Loucy (cell line): ENCODE measurements around the gene PRRC2A.

ENCODE experiments used
- H2AFZ ChIP-seq: fragments of 200-600 bp; sonication (generic); 2 replicates; pipeline ENCODE4 v1.6.0; 2016; ENCODE audit warnings: antibody characterized with exemption, mild to moderate bottlenecking, low read length, moderate library complexity
- H3F3A ChIP-seq: fragments of 200-600 bp; 2 replicates; pipeline ENCODE4 v1.6.0; 2016; ENCODE audit warnings: antibody characterized with exemption, low read depth, mild to moderate bottlenecking
- H3K27me3 ChIP-seq: fragments of 200-600 bp; sonication (generic); 2 replicates; pipeline ENCODE4 v1.6.1; 2014; ENCODE audit warnings: low read length, mild to moderate bottlenecking; ENCODE audit not compliant: insufficient read depth, poor library complexity, severe bottlenecking
- H3K36me3 ChIP-seq: fragments of 200-600 bp; sonication (generic); 2 replicates; pipeline ENCODE4 v1.6.1; 2016; ENCODE audit warnings: low read length; ENCODE audit not compliant: insufficient read depth
- H3K4me1 ChIP-seq: fragments of 200-600 bp; sonication (generic); 2 replicates; pipeline ENCODE4 v1.5.1; 2014; ENCODE audit warnings: low read length, mild to moderate bottlenecking; ENCODE audit not compliant: insufficient read depth, poor library complexity, severe bottlenecking
- H3K4me2 ChIP-seq: fragments of 200-600 bp; sonication (generic); 2 replicates; pipeline ENCODE4 v1.6.0; 2014; ENCODE audit warnings: antibody characterized with exemption, low read length, low read depth, mild to moderate bottlenecking; ENCODE audit not compliant: poor library complexity, severe bottlenecking
- H3K4me3 ChIP-seq: fragments of 200-600 bp; sonication (generic); 2 replicates; pipeline ENCODE4 v1.5.1; 2014; ENCODE audit warnings: low read length, mild to moderate bottlenecking, mixed read lengths; ENCODE audit not compliant: poor library complexity, severe bottlenecking
- H3K79me2 ChIP-seq: fragments of 200-600 bp; sonication (generic); 2 replicates; pipeline ENCODE4 v1.6.1; 2014; ENCODE audit warnings: low read length; ENCODE audit not compliant: insufficient read depth
- H3K9ac ChIP-seq: fragments of 200-600 bp; sonication (generic); 2 replicates; pipeline ENCODE4 v1.6.0; 2014; ENCODE audit warnings: mild to moderate bottlenecking, low read depth, low read length, moderate library complexity; ENCODE audit not compliant: poor library complexity, severe bottlenecking
- H3K9me2 ChIP-seq: fragments of 200-600 bp; sonication (generic); replicated peaks from 2 replicates; pipeline ENCODE4 v1.6.1; 2016; ENCODE audit warnings: low read depth, low read length, mixed read lengths
- H3K9me3 ChIP-seq: fragments of 200-600 bp; sonication (generic); 2 replicates; pipeline ENCODE4 v1.6.1; 2014; ENCODE audit warnings: mild to moderate bottlenecking, antibody characterized with exemption, low read length, low read depth; ENCODE audit not compliant: insufficient read depth
- H4K20me1 ChIP-seq: fragments of 200-600 bp; sonication (generic); 2 replicates; pipeline ENCODE4 v1.6.0; 2014; ENCODE audit warnings: antibody characterized with exemption, low read length, mild to moderate bottlenecking; ENCODE audit not compliant: insufficient read depth, poor library complexity, severe bottlenecking
- EZH2phosphoT487 ChIP-seq: fragments of 200-600 bp; IDR thresholded peaks from 2 replicates; pipeline ENCODE4 v1.6.1; 2018; ENCODE audit warnings: antibody characterized with exemption, mild to moderate bottlenecking, moderate library complexity, borderline replicate concordance
- TF ChIP-seq, protein P1 (sequence below): fragments of 200-600 bp; sonication (generic); conservative IDR thresholded peaks from 2 replicates; pipeline ENCODE4 v1.5.1; 2014; ENCODE audit warnings: mild to moderate bottlenecking, antibody characterized with exemption, low read length

Gene PRRC2A

DNA sequence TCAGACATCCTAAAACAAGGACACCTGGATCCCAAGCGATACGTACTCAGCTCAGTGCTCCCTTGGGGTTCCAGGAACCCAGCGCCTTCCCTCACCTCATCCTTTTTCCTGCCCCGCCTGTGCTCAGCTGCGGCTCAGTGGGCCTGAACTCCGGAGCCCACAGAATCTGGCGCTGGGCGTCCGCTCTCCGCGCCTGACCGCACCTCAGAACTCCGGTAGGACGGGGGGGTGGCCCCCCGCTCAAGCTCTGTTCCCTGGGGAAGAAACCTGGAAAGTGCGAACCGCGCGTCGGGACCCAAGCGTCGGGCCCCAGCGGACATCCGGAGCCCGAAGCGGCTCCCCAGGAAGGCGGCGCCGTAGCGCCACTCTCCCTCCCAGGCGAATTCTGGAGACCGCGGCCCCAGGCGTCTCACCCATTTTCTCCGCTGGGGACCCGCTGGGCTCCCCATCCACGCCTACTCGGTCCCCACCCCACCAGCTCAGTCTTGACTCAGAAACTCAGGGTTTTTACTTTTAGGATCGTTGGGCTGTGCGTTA is 60.7 kb downstream of the PRRC2A start:
- no peaks in the 10 kb centered on the region for H4K20me1 ChIP-seq
- no peak overlapping the region for H2AFZ ChIP-seq
- H3K9ac ChIP-seq = no peak overlapping the region
- H3K9me2 ChIP-seq = no peaks in the 10 kb centered on the region
- H3K4me3 ChIP-seq = no peak overlapping the region
- peaks cover 8% of the 10 kb centered on the region for H3K4me1 ChIP-seq
- TF ChIP-seq EZH2phosphoT487 = no peak
- TF ChIP-seq, protein P1, sequence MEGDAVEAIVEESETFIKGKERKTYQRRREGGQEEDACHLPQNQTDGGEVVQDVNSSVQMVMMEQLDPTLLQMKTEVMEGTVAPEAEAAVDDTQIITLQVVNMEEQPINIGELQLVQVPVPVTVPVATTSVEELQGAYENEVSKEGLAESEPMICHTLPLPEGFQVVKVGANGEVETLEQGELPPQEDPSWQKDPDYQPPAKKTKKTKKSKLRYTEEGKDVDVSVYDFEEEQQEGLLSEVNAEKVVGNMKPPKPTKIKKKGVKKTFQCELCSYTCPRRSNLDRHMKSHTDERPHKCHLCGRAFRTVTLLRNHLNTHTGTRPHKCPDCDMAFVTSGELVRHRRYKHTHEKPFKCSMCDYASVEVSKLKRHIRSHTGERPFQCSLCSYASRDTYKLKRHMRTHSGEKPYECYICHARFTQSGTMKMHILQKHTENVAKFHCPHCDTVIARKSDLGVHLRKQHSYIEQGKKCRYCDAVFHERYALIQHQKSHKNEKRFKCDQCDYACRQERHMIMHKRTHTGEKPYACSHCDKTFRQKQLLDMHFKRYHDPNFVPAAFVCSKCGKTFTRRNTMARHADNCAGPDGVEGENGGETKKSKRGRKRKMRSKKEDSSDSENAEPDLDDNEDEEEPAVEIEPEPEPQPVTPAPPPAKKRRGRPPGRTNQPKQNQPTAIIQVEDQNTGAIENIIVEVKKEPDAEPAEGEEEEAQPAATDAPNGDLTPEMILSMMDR = no peak
- no peaks in the 10 kb centered on the region for H3F3A ChIP-seq
- H3K9me3 ChIP-seq = no peaks in the 10 kb centered on the region
- no peaks in the 10 kb centered on the region for H3K27me3 ChIP-seq
- no peaks in the 10 kb centered on the region for H3K79me2 ChIP-seq
- no peak overlapping the region for H3K4me2 ChIP-seq
- H3K36me3 ChIP-seq = peaks cover 3% of the 10 kb centered on the region; the same call in 1 of the 2 replicates

DNA sequence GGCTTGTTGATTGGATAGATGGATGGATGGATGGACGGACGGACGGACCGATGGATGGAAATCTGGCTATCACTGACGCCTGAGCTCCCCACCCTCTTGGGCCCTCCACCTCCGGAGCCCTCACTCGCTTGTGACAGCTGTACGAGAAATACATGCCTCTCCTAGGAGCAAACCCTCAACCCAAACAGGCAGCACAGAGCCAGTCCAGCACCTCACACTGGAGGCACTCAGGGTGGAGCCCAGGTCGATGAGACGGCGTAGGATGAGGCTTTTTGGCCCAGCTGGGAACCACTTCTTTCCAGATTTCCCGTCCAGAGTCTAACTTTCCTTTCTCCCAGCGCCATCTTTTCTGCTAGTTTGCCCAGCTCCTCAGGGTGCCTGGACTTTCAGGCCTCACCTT is 63.1 kb downstream of the PRRC2A start:
- no peak overlapping the region for H3K4me3 ChIP-seq

DNA sequence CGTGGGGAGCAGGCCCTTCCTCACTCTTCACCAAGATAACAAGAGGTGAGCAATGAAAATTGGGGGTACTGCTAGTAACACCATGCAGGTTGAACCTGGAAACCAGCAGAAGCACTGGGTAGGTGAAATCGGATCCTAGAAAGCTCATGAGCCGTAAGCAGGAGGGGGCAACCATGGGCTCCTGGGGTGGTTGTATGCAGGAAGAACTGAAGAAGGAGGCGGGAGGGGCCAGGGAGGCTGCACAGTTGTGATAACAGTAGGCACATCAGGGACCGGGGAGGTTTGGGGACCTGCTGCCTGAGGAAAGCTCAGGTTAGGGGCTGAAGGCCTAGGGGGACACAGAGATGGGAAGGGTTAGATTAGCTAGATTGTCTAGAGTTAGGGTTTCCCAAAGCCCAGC is 66.0 kb downstream of the PRRC2A start:
- Histone ChIP-seq H3K9me2 (no peaks in the 10 kb centered on the region), H3K4me2 (no peak overlapping the region), H3K27me3 (no peaks in the 10 kb centered on the region), H3K4me1 (no peaks in the 10 kb centered on the region), H3K9ac (no peak overlapping the region), H3K9me3 (no peaks in the 10 kb centered on the region), H3K36me3 (peaks cover 55% of the 10 kb centered on the region; the same call in 1 of the 2 replicates), H4K20me1 (no peaks in the 10 kb centered on the region), H3K79me2 (no peaks in the 10 kb centered on the region), H3F3A (no peaks in the 10 kb centered on the region), H2AFZ (no peak overlapping the region), H3K4me3 (no peak overlapping the region)
- TF ChIP-seq, protein P1 = no peak
- no peak for TF ChIP-seq EZH2phosphoT487

More for the DNA sequence above, 63.1 kb downstream of the PRRC2A start:
- no peak for TF ChIP-seq EZH2phosphoT487
- TF ChIP-seq, protein P1 = no peak
- Histone ChIP-seq H3F3A (no peaks in the 10 kb centered on the region), H3K4me1 (peaks cover 8% of the 10 kb centered on the region), H3K79me2 (no peaks in the 10 kb centered on the region), H3K4me2 (no peak overlapping the region), H3K9me3 (no peaks in the 10 kb centered on the region), H3K27me3 (no peaks in the 10 kb centered on the region), H2AFZ (no peak overlapping the region), H3K9me2 (no peaks in the 10 kb centered on the region), H4K20me1 (no peaks in the 10 kb centered on the region), H3K36me3 (peaks cover 27% of the 10 kb centered on the region; the same call in 1 of the 2 replicates), H3K9ac (no peak overlapping the region)
